Cardiac atrium fibroblast (primary cell): ENCODE measurements around the gene ARID5A. TPM values are rescaled to one million over a fixed set of nuclear protein-coding genes. Genes with fewer than 3 reads are reported as not detected.

Experiments
- total RNA-seq: library from RNA; depleted of rRNA; stranded (reverse); fragments of >200 nt; gene quantifications from 2 replicates; pipeline ENCODE4 v1.2.3, GENCODE V29; 2015

The ARID5A gene, protein sequence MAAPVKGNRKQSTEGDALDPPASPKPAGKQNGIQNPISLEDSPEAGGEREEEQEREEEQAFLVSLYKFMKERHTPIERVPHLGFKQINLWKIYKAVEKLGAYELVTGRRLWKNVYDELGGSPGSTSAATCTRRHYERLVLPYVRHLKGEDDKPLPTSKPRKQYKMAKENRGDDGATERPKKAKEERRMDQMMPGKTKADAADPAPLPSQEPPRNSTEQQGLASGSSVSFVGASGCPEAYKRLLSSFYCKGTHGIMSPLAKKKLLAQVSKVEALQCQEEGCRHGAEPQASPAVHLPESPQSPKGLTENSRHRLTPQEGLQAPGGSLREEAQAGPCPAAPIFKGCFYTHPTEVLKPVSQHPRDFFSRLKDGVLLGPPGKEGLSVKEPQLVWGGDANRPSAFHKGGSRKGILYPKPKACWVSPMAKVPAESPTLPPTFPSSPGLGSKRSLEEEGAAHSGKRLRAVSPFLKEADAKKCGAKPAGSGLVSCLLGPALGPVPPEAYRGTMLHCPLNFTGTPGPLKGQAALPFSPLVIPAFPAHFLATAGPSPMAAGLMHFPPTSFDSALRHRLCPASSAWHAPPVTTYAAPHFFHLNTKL
- total RNA-seq = 13.0 and 13.4 TPM in 2 replicates

GRCh38 chr2:96536445-96537065, at the start of gene ARID5A:
Gene ARID5A (plus strand): TSS chr2:96536752. CDS start chr2:96536827, 75 bp downstream.

GRCh38 chr2:96505231-96505889, 31.2 kb upstream of the ARID5A start, which contains the start of gene NEURL3:
Gene NEURL3 (minus strand): TSS chr2:96505357. CDS start chr2:96505286, 71 bp downstream.

Other genes starting within 250 kb of the ARID5A start
- 45.3 and 51.4 TPM in 2 replicates for gene SNRNP200, start 231.2 kb upstream of the ARID5A start, total RNA-seq
- gene ITPRIPL1, start 211.4 kb upstream of the ARID5A start, total RNA-seq = not detected in 2 replicates
- gene NCAPH, start 201.0 kb upstream of the ARID5A start, total RNA-seq = 4.1 and 4.7 TPM in 2 replicates
- not detected in 2 replicates for gene NEURL3, start 31.4 kb upstream of the ARID5A start, total RNA-seq
- gene KANSL3, start 101.6 kb downstream of the ARID5A start, total RNA-seq = 16.4 and 19.3 TPM in 2 replicates
- gene FER1L5, start 106.0 kb downstream of the ARID5A start, total RNA-seq = under 0.01 TPM in 2 replicates
- 10.3 and 15.9 TPM in 2 replicates for gene LMAN2L, start 203.3 kb downstream of the ARID5A start, total RNA-seq
- gene CNNM4, start 224.2 kb downstream of the ARID5A start, total RNA-seq = 2.0 and 3.2 TPM in 2 replicates